Measurements from ENCODE around the gene PSMB3.

PSMB3 gene

GRCh38 chr17:38733982-38734973 lies 18.3 kb upstream of the PSMB3 start:
- no peak for DNase-seq (ENCODE audit: low read depth)

- peak; percentile 81 for DNase-seq (ENCODE audit: low read depth)
Measured at GRCh38 chr17:38735161-38735997, 17.2 kb upstream of the PSMB3 start.

DNA sequence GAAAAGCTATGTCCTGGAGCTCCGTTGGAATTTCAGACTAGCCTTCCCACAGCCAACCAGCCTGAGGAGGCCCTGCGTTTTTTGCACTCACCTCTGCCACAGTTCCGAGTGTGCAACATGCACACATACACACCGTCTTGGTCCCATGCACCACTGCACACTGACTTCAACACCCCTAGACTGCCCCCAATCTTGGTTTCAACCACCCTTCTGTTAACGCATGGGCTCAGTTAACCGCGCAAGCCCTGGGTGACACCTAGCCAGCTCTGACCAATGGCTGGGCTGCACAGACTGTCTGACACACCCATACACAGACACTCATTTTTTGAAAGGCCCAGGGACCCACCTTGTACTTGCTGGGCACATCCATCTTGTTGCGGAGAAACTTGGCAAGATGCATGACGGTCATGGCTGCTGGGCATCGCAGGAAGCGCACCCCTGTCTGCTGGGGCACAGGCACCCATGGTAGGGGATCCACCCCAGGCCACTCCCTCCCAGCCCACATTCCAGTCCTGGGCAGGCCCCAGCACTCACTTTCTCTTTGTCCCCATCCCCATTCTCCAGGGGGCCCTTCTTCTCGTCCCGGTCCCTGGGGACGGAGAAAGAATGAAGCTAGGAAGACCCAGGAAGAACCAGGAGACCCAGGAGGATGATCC lies 14.4 kb upstream of the PSMB3 start:
- DNase-seq (ENCODE audit: low read depth): no peak

- no peak for DNase-seq (ENCODE audit: low read depth)
Measured at GRCh38 chr17:38738686-38739085, 13.9 kb upstream of the PSMB3 start.

DNA sequence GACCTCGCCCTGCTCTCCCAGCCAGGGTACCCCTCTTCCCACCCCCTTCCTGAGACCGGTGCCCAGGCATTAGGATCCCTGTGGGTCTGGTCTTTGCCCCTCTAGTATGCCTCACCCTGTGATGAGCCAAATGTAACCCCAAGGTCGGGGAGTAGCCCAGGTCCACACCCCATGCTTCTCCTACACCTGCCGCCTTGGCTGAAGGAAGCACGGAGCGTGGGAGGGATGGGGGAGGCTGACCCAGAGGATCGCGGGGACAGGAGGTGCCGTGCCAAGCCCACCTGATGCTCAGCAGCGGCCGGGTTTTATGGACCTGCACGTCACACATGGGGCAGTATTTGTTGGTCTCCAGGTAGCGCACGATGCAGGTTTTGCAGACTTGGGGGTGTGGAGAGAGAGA lies 13.2 kb upstream of the PSMB3 start:
- no peak for DNase-seq (ENCODE audit: low read depth)

GRCh38 chr17:38740044-38740443 lies 12.5 kb upstream of the PSMB3 start:
- no peak for DNase-seq (ENCODE audit: low read depth)

DNA sequence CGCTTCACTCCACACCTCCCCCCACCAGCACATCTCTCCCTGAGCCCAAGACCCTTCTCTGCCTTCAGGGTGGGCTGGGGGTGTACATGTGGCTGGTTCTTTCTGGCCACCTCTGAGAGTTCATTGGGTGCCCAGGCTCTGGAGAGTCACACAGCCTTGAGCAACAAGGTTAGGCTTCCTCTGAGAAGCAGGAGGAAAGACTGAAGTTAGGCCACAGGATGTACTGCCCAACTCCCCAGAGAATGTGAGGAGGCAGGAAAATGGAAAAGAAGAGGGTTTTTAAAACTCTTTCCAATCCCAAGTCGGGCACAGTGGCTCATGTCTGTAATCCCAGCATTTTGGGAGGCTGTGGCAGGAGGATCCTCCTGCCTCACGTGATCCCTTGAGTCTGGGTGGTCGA lies 11.7 kb upstream of the PSMB3 start:
- no peak for DNase-seq (ENCODE audit: low read depth)

DNA sequence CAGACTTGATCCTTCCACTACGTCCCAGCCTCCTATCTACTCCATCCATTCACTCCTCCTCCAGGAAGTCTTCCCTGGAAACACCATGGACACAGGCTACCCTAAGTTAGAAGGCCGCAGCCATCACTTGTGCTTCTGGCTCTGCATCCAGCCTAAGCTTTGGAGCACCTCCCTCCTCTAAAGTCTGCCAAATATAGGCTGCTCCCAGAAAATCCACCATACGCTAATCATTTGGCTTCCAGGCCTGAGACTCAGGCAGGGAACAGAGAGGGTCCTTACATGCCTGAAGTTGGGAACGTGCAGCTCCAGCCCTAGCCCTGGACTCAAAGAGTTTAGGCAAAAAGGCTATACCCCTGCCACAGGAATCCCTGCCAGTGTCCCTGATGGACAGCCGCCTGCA lies 11.1 kb upstream of the PSMB3 start:
- DNase-seq (ENCODE audit: low read depth): no peak

DNA sequence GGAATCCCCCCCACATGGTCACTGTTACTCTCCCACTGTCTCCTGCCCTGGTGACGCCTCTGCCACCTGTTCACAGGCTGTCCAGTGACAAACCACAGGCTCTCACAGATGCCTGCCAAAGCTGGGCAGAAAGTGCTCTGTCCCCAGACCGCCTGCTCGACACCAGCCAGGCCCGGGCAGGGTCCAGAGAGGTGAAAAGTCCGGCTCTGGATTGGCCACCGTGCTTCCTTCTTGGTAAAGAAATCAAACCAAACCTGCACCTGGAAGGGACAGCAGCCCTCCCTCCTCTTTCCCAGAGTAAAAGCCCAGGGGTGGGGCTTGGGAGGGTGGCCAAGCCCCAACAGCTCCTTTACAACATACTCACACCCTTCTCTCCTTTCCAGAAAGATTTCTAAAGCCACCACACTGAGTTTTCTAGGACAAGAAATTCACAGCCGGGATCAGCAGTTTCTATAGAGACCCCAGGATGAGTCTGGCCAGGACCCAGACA lies 10.6 kb upstream of the PSMB3 start:
- no peak for DNase-seq (ENCODE audit: low read depth)

- DNase-seq (ENCODE audit: low read depth): no peak
Measured at GRCh38 chr17:38742411-38743308, 9.9 kb upstream of the PSMB3 start.

DNA sequence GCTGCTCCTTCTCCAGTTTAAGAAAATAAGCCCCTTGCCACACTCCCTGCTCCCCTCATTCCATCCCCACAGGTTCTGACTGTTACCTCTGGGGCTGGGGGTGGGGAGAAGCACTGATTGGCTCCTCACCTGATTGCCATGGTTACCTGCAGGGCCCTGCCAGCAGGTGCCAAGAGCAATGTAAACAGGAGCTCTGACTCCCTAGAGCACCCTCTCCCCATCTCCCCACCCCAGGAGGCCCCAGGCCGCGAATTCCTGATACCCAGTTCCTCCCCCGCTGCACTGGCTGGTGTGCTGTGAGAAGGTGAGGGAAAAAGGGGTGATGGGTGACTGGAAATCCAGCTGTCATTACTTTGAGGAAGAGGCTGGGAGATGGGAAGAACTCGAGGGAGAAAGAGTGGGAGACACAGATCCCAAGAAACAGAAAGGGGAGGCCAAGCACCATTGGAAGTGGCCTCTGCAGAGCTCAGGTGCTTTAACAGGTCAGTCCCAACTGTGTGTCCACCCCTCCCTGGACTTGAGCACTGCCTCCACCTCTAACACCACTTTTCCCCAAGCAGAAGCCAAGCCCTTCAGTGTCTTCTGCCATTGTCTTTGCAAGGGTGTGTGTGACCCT lies 8.9 kb upstream of the PSMB3 start:
- DNase-seq (ENCODE audit: low read depth): no peak

DNA sequence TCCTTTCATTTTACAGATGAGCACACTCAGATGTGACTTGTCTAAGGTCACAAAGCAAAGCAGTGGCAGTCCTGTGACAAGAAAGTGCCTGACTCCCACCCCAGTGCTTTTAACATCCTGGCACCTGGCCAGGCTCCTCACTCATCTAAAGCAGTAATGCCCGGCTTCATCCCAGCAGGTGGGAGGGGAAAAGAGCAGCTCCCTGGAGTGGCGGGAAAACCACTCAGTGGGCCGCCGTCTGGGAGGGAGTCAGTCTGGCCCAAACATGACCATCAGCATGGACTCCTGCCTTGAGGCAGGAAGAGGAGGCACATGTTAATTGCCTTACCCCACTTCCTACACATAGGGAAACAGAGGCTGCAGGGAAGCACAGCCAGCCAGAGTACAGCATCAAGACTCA lies 7.0 kb upstream of the PSMB3 start:
- DNase-seq (ENCODE audit: low read depth): no peak

DNA sequence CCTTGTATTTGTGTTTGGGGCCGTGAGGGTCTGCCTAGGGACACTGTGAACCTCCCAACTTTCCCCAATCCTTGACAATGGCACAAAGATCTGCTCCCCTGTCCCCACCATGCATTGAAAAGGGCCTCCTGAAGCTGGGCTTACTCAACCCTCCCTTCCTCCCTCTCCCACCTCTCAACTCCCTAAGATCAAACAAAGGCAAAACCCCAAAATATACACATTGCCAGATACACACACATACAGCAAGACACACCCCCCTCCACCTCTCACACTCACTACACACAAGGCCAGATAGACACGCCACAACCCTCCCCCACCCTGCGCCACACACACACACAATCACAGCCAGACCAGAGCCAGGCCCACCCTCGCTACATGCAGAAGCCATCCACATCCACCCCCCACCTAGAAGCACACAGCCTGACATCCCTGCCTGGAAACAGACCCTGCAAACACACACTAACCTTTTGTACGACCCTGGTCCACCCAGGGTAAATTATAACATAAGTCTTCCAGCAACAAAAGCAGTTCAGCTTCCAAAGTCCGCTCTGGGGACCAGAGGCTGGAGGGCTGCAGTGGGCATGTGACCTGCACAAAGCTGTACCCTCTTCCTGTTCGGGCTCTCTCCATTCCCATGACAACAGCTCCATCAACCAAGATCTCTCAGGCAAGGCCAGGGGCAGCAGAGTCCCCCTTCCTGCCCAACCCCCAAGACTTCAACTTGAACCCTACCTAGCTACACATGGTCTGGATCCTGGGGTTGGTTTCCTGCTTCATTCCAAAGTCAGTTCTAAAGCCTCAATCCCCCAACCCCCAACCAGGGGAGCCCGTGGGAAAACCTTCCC lies 6.3 kb upstream of the PSMB3 start:
- no peak for DNase-seq (ENCODE audit: low read depth)

GRCh38 chr17:38746849-38747462 lies 5.6 kb upstream of the PSMB3 start:
- no peak for DNase-seq (ENCODE audit: low read depth)

- no peak for DNase-seq (ENCODE audit: low read depth)
Measured at GRCh38 chr17:38747463-38748148, 4.9 kb upstream of the PSMB3 start.

- DNase-seq (ENCODE audit: low read depth): no peak
Measured at GRCh38 chr17:38748149-38748891, 4.2 kb upstream of the PSMB3 start, which contains the start of gene PCGF2. TSS of gene PCGF2 (minus strand) at chr17:38748336. CDS start at chr17:38740402, 7,934 bp downstream.

DNA sequence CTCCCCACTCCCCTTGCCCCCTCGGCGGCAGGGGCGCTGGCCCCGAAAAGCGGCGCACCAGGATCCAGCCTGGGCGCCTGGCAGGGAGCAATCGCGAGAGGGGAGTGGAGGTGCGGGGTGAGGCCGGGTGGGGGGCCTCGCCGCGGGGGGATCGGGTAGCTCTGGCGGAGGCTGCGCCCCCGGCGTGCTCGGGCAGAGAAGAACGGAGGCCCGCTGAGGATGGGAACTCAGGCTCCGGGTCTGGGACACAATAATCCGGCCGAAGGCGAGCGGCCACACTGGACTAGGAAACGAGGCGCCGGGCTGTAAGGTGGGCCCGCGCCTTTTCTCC lies 3.7 kb upstream of the PSMB3 start:
- DNase-seq (ENCODE audit: low read depth): no peak
